Panc1 (cell line): ENCODE results near the gene PDE11A. TPM values are rescaled to one million over a fixed set of nuclear protein-coding genes. Genes with fewer than 3 reads are reported as not detected.
A peak's percentile ranks its signal among the peaks of the same experiment; 100 is the strongest.

ENCODE experiments used
- ATAC-seq: fragments of 200-7000 bp; cut with Tn5 transposase; 2 replicates; pipeline ENCODE4 v1.9.1; 2020; ENCODE audit warnings: mild to moderate bottlenecking, moderate library complexity
- BruUV-seq: library from RNA; stranded (reverse); fragments of 400-500 nt; replicated peaks from 2 replicates; lab custom pipeline; 2021; lab: Mats Ljungman, UMichigan
- CTCF ChIA-PET: fragments of 300-600 bp; sonication (Branson Sonifier 250); formaldehyde crosslinking; loops from one replicate; lab custom pipeline; 2022; ENCODE audit warnings: antibody characterized with exemption; lab: Charles Lee
- POLR2A ChIA-PET: fragments of 300-600 bp; sonication (Branson Sonifier 250); formaldehyde crosslinking; loops from one replicate; lab custom pipeline; 2022; ENCODE audit warnings: antibody characterized with exemption; lab: Charles Lee
- DNase-seq: peaks from one replicate; pipeline ENCODE4 v3.0.0-alpha.2; 2010; ENCODE audit warnings: low read depth, low spot score
- H3K27ac ChIP-seq: 2 replicates; pipeline ENCODE4 v1.5.1; 2011; ENCODE audit warnings: mild to moderate bottlenecking, low read length, inconsistent platforms
- H3K27me3 ChIP-seq: fragments of 200-500 bp; sonication (Bioruptor generic); 2 replicates; pipeline ENCODE4 v1.6.0; 2014; ENCODE audit warnings: low read length, inconsistent platforms; ENCODE audit not compliant: control insufficient read depth, insufficient read depth
- H3K36me3 ChIP-seq: fragments of 200-500 bp; sonication (Bioruptor generic); 2 replicates; pipeline ENCODE4 v1.5.1; 2014; ENCODE audit warnings: inconsistent platforms, mild to moderate bottlenecking, low read length, moderate library complexity; ENCODE audit not compliant: control insufficient read depth, insufficient read depth
- H3K4me1 ChIP-seq: 2 replicates; pipeline ENCODE4 v1.5.1; 2011; ENCODE audit warnings: inconsistent platforms, mild to moderate bottlenecking, low read length, moderate library complexity; ENCODE audit not compliant: control insufficient read depth, insufficient read depth
- H3K4me3 ChIP-seq, 2 experiments: 2 replicates each; pipeline ENCODE4 v1.5.1; 2011 to 2012; ENCODE audit warnings: low read depth in 2 of 2, low read length in 2 of 2, mild to moderate bottlenecking in 2 of 2, inconsistent platforms in 1 of 2, moderate library complexity in 1 of 2
- H3K9me3 ChIP-seq: fragments of 200-500 bp; sonication (Bioruptor generic); 2 replicates; pipeline ENCODE4 v1.5.1; 2014; ENCODE audit warnings: low read depth, mild to moderate bottlenecking, inconsistent platforms, low read length, moderate library complexity; ENCODE audit not compliant: control insufficient read depth, insufficient read depth
- POLR2AphosphoS5 ChIP-seq: IDR thresholded peaks from 2 replicates; pipeline ENCODE4 v1.6.1; 2012; ENCODE audit warnings: mild to moderate bottlenecking, low read depth, low read length, moderate library complexity
- SIN3A ChIP-seq: IDR thresholded peaks from 2 replicates; pipeline ENCODE4 v1.6.1; 2012; ENCODE audit warnings: low read depth, mild to moderate bottlenecking, low read length, moderate library complexity, borderline replicate concordance; ENCODE audit not compliant: insufficient read depth
- TCF7L2 ChIP-seq: IDR thresholded peaks from 2 replicates; pipeline ENCODE4 v1.6.1; 2011; ENCODE audit warnings: mild to moderate bottlenecking, low read depth, low read length, inconsistent platforms
- in situ Hi-C: cut with HindIII; loops from 2 replicates; pipeline ENCODE4 v1.10.0; 2016; ENCODE audit warnings: low sequenced_read_pairs, low pct_unique_long_range_greater_than_20kb
- intact Hi-C: fragments of 100-400 bp; cut with micrococcal nuclease; formaldehyde crosslinking; loops from one replicate; pipeline ENCODE4 v1.10.0; 2022; ENCODE audit not compliant: unreplicated experiment
- total RNA-seq: library from RNA; stranded (reverse); gene quantifications from one replicate; pipeline ENCODE4 v1.2.1, GENCODE V29; 2021; ENCODE audit not compliant: unreplicated experiment
- TF ChIP-seq, protein P1 (sequence below): fragments of 450-650 bp; IDR thresholded peaks from 2 replicates; pipeline ENCODE4 v1.5.1; 2017; ENCODE audit warnings: mild to moderate bottlenecking
- TF ChIP-seq, protein P2 (sequence below), 2 experiments: IDR thresholded peaks; 2 replicates each; pipeline ENCODE4 v1.6.1; 2011 to 2012; ENCODE audit warnings: low read depth in 2 of 2, control low read depth in 1 of 2, low read length in 1 of 2, mild to moderate bottlenecking in 1 of 2, moderate library complexity in 1 of 2; ENCODE audit not compliant: insufficient read depth in 1 of 2

PDE11A gene
- total RNA-seq, 1 experiment from 2014 or later, result not detected

DNA sequence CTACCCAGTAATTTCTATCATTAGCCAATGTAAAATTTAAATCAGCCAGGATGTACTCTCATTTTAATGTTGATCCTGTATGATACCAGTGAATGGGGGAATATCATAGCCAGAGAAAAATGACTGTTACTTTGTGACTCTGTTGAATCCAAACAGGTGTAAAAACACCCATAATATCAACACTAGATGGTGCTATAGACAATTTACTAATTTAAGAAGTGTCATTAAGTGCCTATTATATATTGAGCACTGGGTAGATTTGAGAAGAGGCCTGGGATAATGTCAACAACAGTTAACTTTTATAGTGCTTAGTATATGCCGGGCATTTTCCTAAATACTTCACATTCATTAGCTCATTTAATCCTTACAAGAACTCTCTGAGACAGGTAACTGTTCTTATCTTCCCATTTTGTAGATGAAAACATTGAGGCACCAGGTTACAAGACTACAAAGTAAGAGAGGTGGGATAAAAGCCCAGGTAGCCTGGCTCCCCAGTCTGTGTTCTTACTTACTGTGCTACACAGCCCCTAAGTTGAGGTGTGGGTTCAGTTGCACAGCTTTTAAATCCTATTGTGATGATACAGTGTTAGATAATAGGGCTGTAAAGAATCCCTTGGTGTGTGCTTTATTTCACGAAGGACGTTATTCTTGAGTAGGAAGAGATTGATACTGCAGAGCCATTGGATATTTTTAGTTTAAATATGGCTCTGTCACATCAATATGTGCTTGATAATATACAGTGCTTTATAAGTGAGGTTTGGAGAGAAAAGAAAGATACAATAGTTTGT lies 354.6 kb downstream of the PDE11A start:
- Histone ChIP-seq H3K27ac (no peak overlapping the region), H3K4me3 (no peak overlapping the region), H3K4me1 (no peaks in the 10 kb centered on the region), H3K27me3 (peaks cover 8% of the 10 kb centered on the region; the same call in 1 of the 2 replicates), H3K9me3 (no peaks in the 10 kb centered on the region), H3K36me3 (no peaks in the 10 kb centered on the region)
- BruUV-seq, result no TSS peak
- POLR2A ChIA-PET, result no interaction called here
- CTCF ChIA-PET, result no interaction called here
- ATAC-seq (no peak), DNase-seq (no peak)
- in situ Hi-C loops (no loop called here), intact Hi-C loops (no loop called here)
- TF ChIP-seq, protein P1, sequence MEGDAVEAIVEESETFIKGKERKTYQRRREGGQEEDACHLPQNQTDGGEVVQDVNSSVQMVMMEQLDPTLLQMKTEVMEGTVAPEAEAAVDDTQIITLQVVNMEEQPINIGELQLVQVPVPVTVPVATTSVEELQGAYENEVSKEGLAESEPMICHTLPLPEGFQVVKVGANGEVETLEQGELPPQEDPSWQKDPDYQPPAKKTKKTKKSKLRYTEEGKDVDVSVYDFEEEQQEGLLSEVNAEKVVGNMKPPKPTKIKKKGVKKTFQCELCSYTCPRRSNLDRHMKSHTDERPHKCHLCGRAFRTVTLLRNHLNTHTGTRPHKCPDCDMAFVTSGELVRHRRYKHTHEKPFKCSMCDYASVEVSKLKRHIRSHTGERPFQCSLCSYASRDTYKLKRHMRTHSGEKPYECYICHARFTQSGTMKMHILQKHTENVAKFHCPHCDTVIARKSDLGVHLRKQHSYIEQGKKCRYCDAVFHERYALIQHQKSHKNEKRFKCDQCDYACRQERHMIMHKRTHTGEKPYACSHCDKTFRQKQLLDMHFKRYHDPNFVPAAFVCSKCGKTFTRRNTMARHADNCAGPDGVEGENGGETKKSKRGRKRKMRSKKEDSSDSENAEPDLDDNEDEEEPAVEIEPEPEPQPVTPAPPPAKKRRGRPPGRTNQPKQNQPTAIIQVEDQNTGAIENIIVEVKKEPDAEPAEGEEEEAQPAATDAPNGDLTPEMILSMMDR, result peak; percentile 39; the same call in 1 of the 2 replicates
- no peak for TF ChIP-seq TCF7L2

DNA sequence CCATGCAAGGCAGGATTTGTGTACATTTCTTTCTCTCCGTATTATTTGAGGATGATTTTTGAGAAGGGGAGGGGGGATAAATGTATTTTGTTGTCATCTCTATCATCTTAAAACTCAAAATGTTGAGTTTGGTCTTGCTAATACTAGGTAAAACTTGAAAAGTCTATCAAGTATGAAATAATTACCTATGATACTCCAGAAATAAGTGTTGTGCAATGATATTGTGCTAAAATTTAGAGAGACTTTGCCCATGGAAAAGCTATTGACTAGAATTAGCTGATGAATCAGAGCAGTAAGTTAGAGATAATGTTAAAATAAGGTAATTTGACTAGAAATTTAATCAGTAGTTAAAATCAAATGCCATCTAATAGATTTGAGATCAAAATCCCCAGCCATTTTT lies 356.1 kb downstream of the PDE11A start:
- intact Hi-C loops (no loop called here), in situ Hi-C loops (no loop called here)
- DNase-seq, result no peak
- ATAC-seq, result no peak
- no peaks in the 10 kb centered on the region for H3K4me1 ChIP-seq
- no peaks in the 10 kb centered on the region for H3K36me3 ChIP-seq
- ChIA-PET CTCF (no interaction called here), POLR2A (no interaction called here)
- no peak overlapping the region for H3K4me3 ChIP-seq
- H3K27me3 ChIP-seq, result peaks cover 8% of the 10 kb centered on the region; the same call in 1 of the 2 replicates
- no TSS peak for BruUV-seq
- no peaks in the 10 kb centered on the region for H3K9me3 ChIP-seq
- TF ChIP-seq SIN3A, result no peak
- TF ChIP-seq, protein P2, sequence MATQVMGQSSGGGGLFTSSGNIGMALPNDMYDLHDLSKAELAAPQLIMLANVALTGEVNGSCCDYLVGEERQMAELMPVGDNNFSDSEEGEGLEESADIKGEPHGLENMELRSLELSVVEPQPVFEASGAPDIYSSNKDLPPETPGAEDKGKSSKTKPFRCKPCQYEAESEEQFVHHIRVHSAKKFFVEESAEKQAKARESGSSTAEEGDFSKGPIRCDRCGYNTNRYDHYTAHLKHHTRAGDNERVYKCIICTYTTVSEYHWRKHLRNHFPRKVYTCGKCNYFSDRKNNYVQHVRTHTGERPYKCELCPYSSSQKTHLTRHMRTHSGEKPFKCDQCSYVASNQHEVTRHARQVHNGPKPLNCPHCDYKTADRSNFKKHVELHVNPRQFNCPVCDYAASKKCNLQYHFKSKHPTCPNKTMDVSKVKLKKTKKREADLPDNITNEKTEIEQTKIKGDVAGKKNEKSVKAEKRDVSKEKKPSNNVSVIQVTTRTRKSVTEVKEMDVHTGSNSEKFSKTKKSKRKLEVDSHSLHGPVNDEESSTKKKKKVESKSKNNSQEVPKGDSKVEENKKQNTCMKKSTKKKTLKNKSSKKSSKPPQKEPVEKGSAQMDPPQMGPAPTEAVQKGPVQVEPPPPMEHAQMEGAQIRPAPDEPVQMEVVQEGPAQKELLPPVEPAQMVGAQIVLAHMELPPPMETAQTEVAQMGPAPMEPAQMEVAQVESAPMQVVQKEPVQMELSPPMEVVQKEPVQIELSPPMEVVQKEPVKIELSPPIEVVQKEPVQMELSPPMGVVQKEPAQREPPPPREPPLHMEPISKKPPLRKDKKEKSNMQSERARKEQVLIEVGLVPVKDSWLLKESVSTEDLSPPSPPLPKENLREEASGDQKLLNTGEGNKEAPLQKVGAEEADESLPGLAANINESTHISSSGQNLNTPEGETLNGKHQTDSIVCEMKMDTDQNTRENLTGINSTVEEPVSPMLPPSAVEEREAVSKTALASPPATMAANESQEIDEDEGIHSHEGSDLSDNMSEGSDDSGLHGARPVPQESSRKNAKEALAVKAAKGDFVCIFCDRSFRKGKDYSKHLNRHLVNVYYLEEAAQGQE (IDR thresholded peaks at IDR 0.05; ENCODE audit: insufficient read depth in 1 of 2, low read depth in 2 of 2, low read length in 1 of 2), result no peak
- no peak for TF ChIP-seq POLR2AphosphoS5
- no peak for TF ChIP-seq TCF7L2
- TF ChIP-seq, protein P1, result no peak
- no peak overlapping the region for H3K27ac ChIP-seq
